ENCODE measurements around the gene NOL8. TPM values are rescaled to one million over a fixed set of nuclear protein-coding genes. Genes with fewer than 3 reads are reported as not detected.

NOL8 gene
- total and polyA plus RNA-seq, 2 experiments from 2014 or later: 26.0 to 42.7 TPM

- Histone ChIP-seq H3F3A (replicated peaks; ENCODE audit: low read depth) (no peaks in the 10 kb centered on the region), H2AFZ (no peak overlapping the region), H3K27me3 (ENCODE audit: insufficient read depth) (no peaks in the 10 kb centered on the region), H3K36me3 (ENCODE audit: insufficient read depth) (peaks cover 5% of the 10 kb centered on the region), H3K4me3 (no peak overlapping the region), H3K4me2 (no peak overlapping the region), H3K4me1 (ENCODE audit: insufficient read depth) (no peaks in the 10 kb centered on the region), H3K79me2 (replicated peaks; ENCODE audit: insufficient read depth) (no peaks in the 10 kb centered on the region), H3K9me2 (ENCODE audit: insufficient read depth) (no peaks in the 10 kb centered on the region), H4K20me1 (replicated peaks; ENCODE audit: insufficient read depth) (no peaks in the 10 kb centered on the region), H3K27ac (ENCODE audit: low read depth) (no peak overlapping the region)
- Mint-ChIP-seq H3K27ac (no peak overlapping the region), H3K9me3 (peaks cover 8% of the 10 kb centered on the region), H3K36me3 (ENCODE audit: low read depth) (peaks cover 23% of the 10 kb centered on the region), H3K27me3 (ENCODE audit: insufficient read depth, low read depth, poor library complexity) (peaks cover 3% of the 10 kb centered on the region), H3K4me3 (no peak overlapping the region), H3K4me1 (peaks cover 9% of the 10 kb centered on the region; the same call in 2 of the 3 replicates)
- ATAC-seq (no peak), DNase-seq (ENCODE audit: low spot score) (no peak)
- TF ChIP-seq NANOG (IDR thresholded peaks at IDR 0.05; ENCODE audit: borderline replicate concordance) (no peak), CREB1 (CRISPR knock-in tag; IDR thresholded peaks at IDR 0.05; ENCODE audit: low read depth) (no peak), STAT1 (IDR thresholded peaks at IDR 0.05; ENCODE audit: unreplicated experiment) (no peak), EZH2phosphoT487 (IDR thresholded peaks at IDR 0.05; ENCODE audit: unreplicated experiment) (no peak), ZNF331 (CRISPR knock-in tag; IDR thresholded peaks at IDR 0.05; ENCODE audit: low read depth) (no peak), JUNB (IDR thresholded peaks at IDR 0.05; ENCODE audit: unreplicated experiment) (no peak), CTCF (conservative IDR thresholded peaks at IDR 0.05; ENCODE audit: low read depth in 2 of 2) (no peak), EZH2 (IDR thresholded peaks at IDR 0.05; ENCODE audit: low read depth, unreplicated experiment) (no peak), ZNF114 (CRISPR knock-in tag; IDR thresholded peaks at IDR 0.05) (no peak), POLR2AphosphoS5 (IDR thresholded peaks at IDR 0.05; ENCODE audit: low read depth) (no peak)
- TF ChIP-seq, protein P1, sequence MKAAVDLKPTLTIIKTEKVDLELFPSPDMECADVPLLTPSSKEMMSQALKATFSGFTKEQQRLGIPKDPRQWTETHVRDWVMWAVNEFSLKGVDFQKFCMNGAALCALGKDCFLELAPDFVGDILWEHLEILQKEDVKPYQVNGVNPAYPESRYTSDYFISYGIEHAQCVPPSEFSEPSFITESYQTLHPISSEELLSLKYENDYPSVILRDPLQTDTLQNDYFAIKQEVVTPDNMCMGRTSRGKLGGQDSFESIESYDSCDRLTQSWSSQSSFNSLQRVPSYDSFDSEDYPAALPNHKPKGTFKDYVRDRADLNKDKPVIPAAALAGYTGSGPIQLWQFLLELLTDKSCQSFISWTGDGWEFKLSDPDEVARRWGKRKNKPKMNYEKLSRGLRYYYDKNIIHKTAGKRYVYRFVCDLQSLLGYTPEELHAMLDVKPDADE (IDR thresholded peaks at IDR 0.05): no peak
- TF ChIP-seq, protein P2, sequence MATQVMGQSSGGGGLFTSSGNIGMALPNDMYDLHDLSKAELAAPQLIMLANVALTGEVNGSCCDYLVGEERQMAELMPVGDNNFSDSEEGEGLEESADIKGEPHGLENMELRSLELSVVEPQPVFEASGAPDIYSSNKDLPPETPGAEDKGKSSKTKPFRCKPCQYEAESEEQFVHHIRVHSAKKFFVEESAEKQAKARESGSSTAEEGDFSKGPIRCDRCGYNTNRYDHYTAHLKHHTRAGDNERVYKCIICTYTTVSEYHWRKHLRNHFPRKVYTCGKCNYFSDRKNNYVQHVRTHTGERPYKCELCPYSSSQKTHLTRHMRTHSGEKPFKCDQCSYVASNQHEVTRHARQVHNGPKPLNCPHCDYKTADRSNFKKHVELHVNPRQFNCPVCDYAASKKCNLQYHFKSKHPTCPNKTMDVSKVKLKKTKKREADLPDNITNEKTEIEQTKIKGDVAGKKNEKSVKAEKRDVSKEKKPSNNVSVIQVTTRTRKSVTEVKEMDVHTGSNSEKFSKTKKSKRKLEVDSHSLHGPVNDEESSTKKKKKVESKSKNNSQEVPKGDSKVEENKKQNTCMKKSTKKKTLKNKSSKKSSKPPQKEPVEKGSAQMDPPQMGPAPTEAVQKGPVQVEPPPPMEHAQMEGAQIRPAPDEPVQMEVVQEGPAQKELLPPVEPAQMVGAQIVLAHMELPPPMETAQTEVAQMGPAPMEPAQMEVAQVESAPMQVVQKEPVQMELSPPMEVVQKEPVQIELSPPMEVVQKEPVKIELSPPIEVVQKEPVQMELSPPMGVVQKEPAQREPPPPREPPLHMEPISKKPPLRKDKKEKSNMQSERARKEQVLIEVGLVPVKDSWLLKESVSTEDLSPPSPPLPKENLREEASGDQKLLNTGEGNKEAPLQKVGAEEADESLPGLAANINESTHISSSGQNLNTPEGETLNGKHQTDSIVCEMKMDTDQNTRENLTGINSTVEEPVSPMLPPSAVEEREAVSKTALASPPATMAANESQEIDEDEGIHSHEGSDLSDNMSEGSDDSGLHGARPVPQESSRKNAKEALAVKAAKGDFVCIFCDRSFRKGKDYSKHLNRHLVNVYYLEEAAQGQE (IDR thresholded peaks at IDR 0.05; ENCODE audit: unreplicated experiment): no peak
- TF ChIP-seq, protein P3, sequence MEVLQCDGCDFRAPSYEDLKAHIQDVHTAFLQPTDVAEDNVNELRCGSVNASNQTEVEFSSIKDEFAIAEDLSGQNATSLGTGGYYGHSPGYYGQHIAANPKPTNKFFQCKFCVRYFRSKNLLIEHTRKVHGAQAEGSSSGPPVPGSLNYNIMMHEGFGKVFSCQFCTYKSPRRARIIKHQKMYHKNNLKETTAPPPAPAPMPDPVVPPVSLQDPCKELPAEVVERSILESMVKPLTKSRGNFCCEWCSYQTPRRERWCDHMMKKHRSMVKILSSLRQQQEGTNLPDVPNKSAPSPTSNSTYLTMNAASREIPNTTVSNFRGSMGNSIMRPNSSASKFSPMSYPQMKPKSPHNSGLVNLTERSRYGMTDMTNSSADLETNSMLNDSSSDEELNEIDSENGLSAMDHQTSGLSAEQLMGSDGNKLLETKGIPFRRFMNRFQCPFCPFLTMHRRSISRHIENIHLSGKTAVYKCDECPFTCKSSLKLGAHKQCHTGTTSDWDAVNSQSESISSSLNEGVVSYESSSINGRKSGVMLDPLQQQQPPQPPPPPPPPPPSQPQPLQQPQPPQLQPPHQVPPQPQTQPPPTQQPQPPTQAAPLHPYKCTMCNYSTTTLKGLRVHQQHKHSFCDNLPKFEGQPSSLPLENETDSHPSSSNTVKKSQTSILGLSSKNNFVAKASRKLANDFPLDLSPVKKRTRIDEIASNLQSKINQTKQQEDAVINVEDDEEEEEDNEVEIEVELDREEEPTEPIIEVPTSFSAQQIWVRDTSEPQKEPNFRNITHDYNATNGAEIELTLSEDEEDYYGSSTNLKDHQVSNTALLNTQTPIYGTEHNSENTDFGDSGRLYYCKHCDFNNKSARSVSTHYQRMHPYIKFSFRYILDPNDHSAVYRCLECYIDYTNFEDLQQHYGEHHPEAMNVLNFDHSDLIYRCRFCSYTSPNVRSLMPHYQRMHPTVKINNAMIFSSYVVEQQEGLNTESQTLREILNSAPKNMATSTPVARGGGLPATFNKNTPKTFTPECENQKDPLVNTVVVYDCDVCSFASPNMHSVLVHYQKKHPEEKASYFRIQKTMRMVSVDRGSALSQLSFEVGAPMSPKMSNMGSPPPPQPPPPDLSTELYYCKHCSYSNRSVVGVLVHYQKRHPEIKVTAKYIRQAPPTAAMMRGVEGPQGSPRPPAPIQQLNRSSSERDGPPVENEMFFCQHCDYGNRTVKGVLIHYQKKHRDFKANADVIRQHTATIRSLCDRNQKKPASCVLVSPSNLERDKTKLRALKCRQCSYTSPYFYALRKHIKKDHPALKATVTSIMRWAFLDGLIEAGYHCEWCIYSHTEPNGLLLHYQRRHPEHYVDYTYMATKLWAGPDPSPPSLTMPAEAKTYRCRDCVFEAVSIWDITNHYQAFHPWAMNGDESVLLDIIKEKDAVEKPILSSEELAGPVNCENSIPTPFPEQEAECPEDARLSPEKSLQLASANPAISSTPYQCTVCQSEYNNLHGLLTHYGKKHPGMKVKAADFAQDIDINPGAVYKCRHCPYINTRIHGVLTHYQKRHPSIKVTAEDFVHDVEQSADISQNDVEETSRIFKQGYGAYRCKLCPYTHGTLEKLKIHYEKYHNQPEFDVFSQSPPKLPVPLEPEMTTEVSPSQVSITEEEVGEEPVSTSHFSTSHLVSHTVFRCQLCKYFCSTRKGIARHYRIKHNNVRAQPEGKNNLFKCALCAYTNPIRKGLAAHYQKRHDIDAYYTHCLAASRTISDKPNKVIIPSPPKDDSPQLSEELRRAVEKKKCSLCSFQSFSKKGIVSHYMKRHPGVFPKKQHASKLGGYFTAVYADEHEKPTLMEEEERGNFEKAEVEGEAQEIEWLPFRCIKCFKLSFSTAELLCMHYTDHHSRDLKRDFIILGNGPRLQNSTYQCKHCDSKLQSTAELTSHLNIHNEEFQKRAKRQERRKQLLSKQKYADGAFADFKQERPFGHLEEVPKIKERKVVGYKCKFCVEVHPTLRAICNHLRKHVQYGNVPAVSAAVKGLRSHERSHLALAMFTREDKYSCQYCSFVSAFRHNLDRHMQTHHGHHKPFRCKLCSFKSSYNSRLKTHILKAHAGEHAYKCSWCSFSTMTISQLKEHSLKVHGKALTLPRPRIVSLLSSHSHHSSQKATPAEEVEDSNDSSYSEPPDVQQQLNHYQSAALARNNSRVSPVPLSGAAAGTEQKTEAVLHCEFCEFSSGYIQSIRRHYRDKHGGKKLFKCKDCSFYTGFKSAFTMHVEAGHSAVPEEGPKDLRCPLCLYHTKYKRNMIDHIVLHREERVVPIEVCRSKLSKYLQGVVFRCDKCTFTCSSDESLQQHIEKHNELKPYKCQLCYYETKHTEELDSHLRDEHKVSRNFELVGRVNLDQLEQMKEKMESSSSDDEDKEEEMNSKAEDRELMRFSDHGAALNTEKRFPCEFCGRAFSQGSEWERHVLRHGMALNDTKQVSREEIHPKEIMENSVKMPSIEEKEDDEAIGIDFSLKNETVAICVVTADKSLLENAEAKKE (CRISPR knock-in tag; IDR thresholded peaks at IDR 0.05): no peak
These were observed 20.4 kb upstream of the NOL8 start for GRCh38 chr9:92345582-92345981.

All from GM23338 (cell line).